Adipose tissue (tissue), 3 donors: ENCODE measurements around the gene CCDC146. TPM values are rescaled to one million over a fixed set of nuclear protein-coding genes. Genes with fewer than 3 reads are reported as not detected.

Source experiments
- H3K27ac ChIP-seq: one replicate; pipeline ENCODE4 v1.5.1; 2013; ENCODE audit warnings: low read depth, low read length
- WGBS, 3 donors: extraction: QIAGEN DNeasy Blood & Tissue Kit; methylation state at CpG; one replicate each; pipeline ENCODE4 v1.1.7; 2013; 5-methylcytosine and 5-hydroxymethylcytosine counted together
- polyA plus RNA-seq, 3 donors: library from polyadenylated mRNA; stranded (reverse); fragments of 200-250 nt; gene quantifications; one replicate each; pipeline ENCODE4 v1.2.3, GENCODE V29; 2013
- donor health status: healthy with polysubstance abuse.
- donor health status: Bipolar disorder and iron deficiency.
- donor health status: healthy.

CCDC146 gene
- polyA plus RNA-seq, 3 donors, result 1.5 to 15.7 (median 2.9) TPM

DNA sequence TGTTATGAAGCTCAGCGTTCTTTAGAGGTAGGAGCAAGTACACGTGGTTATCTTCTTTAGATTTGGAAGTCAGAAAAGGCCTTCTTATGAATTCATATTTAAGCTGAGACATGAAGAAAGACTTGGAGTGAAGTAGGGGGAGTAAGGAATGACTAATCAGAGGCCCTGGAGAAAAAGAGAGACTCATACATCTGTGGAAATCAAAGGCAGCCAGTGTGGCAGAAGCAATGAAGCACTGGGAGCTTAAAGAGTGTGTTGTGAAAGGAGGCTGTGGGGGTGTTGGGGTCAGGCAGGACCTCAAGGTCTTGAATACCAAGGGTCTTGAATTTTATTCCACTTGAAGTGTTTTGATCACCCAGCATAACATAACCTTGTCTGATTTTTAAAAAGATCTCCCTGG is 112.9 kb downstream of the CCDC146 start:
- H3K27ac ChIP-seq, result no peak overlapping the region
- 78 to 91% (median 81%) methylated on average over 2 of the region's 2 CpGs for WGBS, 3 donors

DNA sequence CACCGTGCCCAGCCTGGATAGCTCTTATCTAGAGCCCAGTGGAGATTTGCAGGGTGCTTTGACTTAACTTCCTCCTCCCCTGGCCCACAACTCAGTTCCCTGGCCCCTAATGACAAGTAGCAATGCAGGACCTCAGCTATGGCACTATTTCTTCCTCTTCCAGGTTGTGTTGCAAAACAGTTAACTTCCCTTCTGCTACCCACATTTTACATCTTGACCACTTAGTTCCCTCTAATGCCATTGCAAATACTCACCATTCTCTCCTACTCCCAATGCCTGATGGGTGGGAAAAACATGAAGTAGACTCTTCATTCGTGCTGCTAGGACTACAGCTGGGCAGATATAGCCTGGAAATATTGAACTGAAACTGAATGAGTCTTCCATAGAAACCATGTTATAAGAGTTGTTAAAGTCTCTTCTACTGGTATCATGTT is 116.3 kb downstream of the CCDC146 start:
- no peak overlapping the region for H3K27ac ChIP-seq
- WGBS, 3 donors, result 53 to 85% (median 57%) methylated on average over 2 of the region's 2 CpGs

DNA sequence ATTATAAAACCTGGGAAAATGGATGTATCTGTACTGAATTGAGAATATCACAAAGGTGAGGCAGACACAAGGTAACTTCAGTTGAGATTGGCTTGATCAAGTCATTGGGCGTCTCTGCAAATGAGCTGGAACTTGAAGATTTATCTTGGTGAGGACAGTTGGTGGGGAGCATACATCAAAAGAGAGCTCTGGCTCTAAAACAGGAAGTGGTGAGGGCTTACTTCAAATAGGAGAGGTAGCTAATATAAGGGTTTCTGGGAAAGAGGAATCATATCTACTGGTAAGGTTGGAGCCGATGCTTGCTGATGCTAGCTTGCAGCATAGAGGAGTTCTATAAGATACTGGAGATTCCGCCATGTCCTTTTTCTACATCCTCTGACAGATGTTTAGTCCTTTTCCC is 117.1 kb downstream of the CCDC146 start:
- 80 to 95% (median 87%) methylated on average over 3 of the region's 3 CpGs for WGBS, 3 donors
- H3K27ac ChIP-seq, result no peak overlapping the region

DNA sequence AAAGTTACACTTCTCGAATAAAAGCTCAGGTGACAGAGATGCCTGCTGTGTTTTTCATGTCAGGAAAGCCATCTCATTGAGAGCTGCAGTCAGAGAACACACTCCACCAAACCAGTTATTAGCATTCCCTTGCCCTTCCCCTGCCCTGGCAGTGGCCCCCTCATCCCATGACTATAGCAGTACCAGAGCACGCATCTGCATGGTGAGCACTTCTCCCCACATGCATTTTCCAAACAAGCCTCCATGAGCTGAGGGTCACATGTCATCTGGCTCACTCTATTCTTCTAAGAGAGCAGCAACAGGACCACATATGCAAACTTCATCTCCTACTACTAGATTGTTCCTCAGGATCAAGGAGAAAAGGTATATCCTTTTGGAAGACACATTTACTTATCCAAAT is 119.7 kb downstream of the CCDC146 start:
- 86 to 91% (median 90%) methylated on average over 2 of the region's 2 CpGs for WGBS, 3 donors
- H3K27ac ChIP-seq, result no peak overlapping the region

DNA sequence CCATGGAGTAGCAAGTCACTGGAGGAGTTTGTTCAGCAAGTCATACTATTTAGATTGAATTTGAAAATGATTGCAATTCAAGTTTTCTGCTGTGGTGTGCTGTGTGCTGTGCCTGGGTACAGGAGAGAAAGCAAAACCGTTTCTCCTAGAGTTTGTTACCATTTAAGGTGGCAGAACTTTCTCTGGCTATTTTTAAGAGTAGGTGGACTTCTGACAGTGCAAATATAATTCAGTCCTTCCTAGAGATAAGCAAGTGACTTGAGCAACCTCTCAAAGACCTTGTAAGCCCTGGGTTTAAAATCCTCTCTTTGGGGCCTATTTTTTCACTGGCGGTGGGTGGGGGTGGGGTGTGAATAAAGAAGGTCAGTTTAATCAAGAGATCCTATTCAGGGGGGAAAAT is 120.1 kb downstream of the CCDC146 start:
- no peak overlapping the region for H3K27ac ChIP-seq
- WGBS, 3 donors, result 39 to 82% (median 78%) methylated on average over 2 of the region's 2 CpGs

DNA sequence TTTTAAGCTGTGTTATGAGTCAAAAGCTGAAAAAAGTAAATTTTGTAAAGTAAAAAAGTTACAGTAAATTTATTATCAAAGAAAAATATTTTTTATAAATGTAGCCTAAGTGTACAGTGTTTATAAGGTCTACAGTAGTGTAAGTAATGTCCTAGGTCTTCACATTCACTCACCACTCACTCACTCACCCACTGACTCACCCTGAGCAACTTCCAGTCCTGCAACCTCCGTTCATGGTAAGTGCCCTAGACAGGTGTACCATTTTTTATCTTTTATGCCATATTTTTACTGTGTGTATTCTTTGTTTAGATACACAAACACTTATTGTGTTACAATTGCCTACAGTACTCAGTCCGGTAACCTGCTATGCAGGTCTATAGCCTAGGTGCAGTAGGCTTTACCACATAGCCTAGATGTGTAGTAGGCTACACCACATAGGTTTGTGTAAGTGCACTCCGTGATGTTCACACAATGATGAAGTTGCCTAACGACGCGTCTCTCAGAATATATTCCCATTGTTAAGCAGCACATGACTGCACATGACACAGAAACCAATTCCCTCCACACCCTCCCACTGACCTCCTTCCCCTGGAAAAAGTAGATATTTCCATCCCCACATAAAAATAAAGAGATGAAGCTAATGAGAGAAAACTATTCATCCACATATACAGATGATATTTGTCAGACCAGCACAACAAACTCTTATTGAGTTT is 122.0 kb downstream of the CCDC146 start:
- WGBS, 3 donors, result 86 to 91% (median 91%) methylated on average over 6 of the region's 6 CpGs
- no peak overlapping the region for H3K27ac ChIP-seq

DNA sequence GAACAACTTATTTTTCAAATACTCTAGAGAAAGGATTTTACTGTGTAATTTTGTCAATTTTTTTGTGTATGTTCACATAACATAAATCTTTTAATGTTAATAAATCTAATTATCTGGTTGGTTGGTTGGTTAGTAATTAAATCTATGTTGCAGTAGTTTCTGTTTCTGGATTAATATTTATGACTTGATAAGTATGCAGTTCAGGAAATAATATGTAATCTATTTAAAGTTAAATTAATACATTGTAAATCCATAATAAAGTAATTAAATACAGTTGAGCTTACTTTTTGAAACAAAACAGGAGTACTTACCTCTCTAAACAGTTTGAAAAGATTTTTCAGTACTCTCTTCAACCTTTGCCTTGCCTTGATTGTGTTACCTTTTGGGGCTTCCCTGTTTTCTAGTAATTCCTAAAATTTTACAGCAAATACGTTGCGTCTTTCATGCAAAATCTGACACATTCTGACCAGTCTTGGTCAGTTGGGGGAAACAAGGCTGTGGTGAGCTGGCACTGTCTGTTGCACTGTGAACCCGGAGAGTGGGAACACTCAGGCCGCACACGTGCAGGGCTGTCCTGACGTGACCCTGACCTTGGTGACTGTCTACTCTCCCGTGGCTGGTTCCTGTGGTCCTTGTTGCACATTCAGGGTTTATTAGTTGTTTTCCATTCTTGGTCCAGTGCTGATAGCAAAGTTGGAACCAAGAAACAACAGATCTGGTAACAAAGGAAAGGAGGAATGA is 122.8 kb downstream of the CCDC146 start:
- H3K27ac ChIP-seq, result no peak overlapping the region
- 35 to 63% (median 59%) methylated on average over 7 of the region's 7 CpGs for WGBS, 3 donors

DNA sequence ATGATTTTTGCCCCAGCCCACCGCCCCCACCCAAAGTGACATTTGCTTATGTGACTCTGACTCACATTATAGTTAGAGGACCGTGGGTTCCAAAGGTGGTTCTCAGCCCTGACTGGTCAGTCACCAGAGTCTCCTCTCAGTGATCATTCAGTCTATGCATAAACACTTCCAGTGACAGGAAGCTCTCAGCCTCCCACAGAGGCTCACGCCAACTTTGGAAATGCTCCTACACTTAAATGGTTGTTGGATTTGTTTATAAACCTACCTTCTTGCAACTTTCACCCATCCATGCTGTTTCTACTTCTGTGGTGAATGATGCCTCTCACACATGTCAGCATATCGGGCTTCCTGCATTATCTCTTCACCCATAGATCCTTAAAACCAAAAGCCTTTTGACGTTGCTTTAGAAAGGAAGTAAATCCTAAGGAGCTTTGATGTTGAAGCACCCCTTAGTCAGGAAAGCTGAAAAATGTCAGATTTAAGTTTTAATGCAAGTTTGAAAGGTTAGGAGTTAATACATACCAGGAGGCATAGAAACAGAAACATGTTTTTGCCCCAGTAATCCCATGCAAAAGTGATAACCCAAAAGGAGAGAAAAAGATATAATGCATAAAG is 123.7 kb downstream of the CCDC146 start:
- 73 to 76% (median 75%) methylated on average over 5 of the region's 5 CpGs for whole genome bisulfite sequencing, 3 donors
- H3K27ac ChIP-seq, result no peak overlapping the region

DNA sequence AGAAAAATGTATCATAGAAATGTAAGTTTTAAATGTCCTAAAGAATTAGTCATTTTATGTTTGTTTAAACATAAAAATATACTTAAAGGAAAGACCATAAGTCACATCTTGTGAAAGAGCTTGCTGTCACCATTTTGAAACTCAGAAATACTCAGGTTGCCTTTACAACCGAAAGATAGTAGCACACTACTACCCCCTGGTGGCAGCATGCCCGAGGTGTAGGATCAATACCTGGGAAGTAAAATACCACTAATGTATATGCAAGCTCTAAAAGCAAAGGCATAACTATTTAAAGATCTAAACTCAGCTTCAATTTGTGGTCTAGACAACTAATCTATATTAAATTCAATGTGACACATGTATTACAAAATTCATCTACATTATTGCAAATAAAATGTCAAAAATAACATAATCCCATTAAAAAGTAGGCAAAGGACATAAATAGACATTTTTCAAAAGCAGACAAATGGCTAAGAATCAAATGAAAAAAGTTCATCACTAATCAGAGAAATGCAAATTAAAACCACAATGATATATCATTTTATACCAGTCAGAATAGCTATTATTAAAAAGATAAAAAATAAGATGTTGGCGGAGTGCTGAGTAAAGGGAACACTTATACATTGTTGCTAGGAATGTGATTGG is 124.9 kb downstream of the CCDC146 start:
- WGBS, 3 donors, result 34 to 35% (median 35%) methylated on average over 3 of the region's 3 CpGs
- no peak overlapping the region for H3K27ac ChIP-seq

DNA sequence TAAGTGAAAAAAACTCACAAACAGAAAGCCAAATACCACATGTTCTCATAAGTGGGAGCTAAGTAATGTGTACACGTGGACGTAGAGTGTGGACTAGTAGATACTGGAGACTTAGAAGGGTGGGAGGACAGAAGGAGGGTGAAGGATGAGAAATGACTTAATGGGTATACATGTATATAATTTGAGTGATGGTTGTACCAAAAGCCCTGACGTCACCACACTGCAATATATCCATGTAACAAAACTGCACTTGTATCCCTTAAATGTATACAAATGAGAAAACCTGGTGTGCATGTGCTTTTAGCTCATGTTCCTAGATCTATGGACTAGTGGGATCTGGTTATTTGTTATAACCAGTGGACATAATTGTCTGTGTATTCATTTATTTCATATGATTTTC is 125.7 kb downstream of the CCDC146 start:
- no peak overlapping the region for H3K27ac ChIP-seq
- 53 to 86% (median 84%) methylated on average over 3 of the region's 3 CpGs for WGBS, 3 donors

DNA sequence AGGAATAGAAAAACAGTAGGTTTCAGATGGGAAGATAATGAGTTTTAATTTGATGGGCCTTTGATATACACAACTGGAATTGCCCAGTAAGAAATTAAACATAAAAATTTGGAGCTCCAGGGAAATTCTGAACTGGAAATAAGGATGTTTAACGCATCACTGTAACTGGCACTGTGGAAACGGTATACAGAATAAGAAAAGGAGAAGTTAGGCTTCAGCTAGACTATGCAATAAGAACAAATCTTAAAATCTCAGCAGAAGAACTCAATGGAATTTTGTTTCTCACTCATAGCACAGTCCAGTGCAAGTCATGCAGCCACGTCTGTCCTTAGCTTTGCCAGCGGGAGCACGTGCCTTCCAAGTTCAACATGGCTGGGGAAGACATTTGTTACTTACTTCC is 130.1 kb downstream of the CCDC146 start:
- WGBS, 3 donors, result 80 to 95% (median 83%) methylated on average over 5 of the region's 5 CpGs
- no peak overlapping the region for H3K27ac ChIP-seq

DNA sequence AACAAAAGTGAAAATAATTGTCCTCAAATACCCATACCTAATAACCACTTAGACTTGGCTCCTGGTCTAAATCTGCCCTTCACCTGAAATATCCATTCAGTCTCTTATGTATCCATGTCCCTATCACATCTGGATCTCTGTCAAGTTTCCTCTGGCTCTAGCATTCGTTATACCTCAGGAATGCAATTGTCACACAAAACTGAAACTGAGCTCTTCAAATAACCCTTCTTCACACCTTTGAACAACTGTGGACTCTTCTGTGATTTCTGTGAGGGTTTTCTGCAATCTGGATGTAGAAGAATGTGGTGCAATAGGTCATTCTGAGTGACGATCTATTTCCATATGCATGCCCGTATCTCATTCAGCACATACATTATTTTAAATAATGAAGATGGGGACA is 130.7 kb downstream of the CCDC146 start:
- WGBS, 3 donors, result 69 to 81% (median 74%) methylated on average over 3 of the region's 3 CpGs
- no peak overlapping the region for H3K27ac ChIP-seq

DNA sequence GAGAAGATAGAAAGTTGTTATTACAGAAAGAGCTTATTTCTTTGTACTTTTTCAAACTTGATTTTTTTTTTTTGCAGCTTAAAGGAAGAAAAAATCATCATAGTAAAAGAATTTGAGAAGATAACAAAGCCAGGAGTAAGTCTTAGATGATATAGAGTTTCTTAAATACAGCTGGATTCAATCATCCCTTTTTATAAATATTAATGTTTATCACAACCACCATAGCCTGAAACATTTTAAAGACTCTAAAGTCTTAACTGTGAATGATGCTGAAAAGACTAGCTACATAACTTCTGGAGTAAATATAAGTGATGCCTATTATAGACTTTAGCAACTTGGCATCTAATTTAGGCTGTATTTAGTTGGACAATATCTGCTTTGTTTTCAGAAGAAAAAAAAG is 132.0 kb downstream of the CCDC146 start:
- H3K27ac ChIP-seq, result no peak overlapping the region

DNA sequence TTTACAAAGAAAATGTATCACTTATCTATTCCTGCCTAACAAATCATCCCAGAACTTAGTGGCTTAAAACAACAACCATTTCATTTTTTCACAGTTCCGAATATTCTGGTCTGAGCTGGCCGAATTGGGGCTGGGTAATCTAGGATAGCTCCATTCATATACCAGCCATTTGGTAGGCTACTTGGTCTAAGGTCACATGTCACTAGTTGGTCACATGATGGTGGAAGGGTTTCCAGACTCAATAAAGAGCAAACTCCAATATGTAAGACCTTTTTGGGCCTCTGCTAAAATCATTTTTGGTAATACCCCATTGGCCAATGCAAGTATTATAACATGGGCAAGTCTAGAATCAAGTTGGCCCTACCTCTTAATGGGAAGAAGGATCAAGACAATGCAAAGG is 132.5 kb downstream of the CCDC146 start:
- H3K27ac ChIP-seq, result no peak overlapping the region
- WGBS, 3 donors, result 82 to 90% (median 90%) methylated on average over 2 of the region's 2 CpGs

DNA sequence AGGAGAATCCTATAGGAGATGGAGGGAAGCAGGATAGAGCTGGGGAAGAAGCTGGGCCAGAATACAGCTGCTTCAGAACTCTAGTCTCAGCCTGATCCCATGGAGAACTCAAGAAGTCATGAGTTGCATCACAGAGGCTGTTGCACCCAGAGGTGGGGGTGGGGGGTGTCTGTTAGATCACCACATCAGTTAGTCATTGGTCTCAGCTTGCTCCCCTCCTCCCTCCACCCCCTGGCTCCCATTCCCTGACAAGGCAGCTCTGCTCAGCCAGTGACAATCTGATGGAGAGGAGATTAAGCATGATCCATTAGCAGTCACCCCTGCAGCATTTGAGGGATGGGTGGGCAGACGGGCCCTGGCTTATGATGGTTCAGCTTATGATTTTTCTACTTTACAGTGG is 135.6 kb downstream of the CCDC146 start:
- no peak overlapping the region for H3K27ac ChIP-seq
- 83 to 89% (median 85%) methylated on average over 1 of the region's 1 CpG for WGBS, 3 donors

DNA sequence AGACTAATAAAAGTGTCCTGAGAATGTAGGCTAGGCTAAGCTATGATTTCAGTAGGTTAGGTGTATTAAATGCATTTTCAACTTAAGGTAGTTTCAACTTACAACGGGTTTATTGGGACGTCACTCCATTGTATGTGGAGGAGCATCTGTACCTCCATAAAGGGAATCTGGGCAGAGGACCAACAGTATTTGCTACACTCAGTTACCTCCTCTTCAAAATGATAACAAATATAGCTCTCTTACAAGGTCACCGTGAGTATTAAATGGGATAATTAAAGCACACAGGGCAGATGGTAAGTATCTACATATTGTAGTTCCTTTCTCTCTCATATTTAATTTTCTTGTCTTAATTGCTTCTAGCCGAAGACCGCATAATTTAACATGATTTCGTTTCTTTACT is 136.2 kb downstream of the CCDC146 start:
- 88 to 92% (median 89%) methylated on average over 6 of the region's 6 CpGs for WGBS, 3 donors
- H3K27ac ChIP-seq, result no peak overlapping the region

DNA sequence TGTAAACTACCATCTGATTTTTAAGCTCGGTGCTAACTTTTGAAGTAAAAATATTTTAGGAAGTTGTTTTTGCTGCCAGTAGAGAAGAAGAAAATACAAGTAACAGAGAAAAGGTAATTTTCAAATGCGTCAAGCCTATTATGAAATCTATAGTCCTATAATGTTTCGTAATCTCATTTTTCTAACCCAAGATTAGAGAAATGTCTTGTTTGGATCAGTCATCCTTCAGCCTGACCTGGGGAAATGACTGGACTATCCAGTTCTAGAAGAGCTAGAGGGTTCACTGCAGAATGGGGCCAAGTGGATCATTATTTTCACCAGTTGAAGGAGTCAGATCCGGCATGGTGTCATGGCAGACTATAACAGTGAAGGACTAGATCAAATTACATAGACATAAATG is 139.9 kb downstream of the CCDC146 start:
- 78 to 97% (median 90%) methylated on average over 4 of the region's 4 CpGs for WGBS, 3 donors
- H3K27ac ChIP-seq, result no peak overlapping the region

DNA sequence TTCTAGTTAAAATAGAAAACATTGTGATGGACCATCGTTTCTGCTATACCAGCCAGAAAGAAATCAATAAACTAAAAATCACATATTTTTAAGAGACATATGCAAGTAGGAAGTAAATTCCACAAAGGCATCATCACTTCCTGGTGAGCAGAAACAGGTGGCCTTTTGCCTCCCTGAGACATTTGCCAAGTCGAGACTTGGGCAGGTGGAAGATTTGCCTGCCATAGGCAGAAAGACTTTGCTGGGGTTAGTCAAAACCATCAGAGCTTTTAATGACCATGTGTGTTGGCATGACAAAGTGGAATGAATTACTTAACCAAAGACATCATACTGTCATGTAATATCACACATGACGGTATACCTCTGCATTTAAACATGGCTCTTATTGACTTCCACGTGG is 143.3 kb downstream of the CCDC146 start:
- 78 to 79% (median 79%) methylated on average over 4 of the region's 4 CpGs for WGBS, 3 donors
- no peak overlapping the region for H3K27ac ChIP-seq

DNA sequence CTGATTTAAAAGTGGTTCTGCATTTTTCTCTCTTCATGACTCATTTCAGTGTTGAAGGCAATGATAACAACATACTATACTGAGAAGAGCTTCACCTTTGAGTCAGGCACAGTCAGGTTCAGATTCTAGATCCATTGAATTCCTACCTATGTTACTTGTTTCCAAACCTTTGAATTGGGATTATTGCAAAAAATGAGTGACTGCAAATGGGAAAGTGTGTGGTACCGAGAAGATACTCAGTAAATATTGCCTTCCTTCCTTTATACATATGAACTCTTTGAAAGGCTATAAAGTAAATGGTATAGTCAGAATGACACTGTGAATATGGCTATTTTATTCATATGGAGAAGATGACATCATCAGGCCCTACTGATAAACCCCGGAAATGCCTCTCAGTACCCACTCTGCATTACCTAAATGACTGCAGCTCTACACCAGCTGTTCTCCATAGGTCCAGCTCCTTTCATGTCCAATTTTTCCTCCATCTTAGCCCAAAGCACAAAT is 143.9 kb downstream of the CCDC146 start:
- 91 to 98% (median 94%) methylated on average over 2 of the region's 2 CpGs for WGBS, 3 donors
- no peak overlapping the region for H3K27ac ChIP-seq
